ENCODE measurements around the gene BANF1. TPM values are rescaled to one million over a fixed set of nuclear protein-coding genes. Genes with fewer than 3 reads are reported as not detected.

The BANF1 gene
- total RNA-seq, 1 donor from 2014 or later, result 20.4 TPM

DNA sequence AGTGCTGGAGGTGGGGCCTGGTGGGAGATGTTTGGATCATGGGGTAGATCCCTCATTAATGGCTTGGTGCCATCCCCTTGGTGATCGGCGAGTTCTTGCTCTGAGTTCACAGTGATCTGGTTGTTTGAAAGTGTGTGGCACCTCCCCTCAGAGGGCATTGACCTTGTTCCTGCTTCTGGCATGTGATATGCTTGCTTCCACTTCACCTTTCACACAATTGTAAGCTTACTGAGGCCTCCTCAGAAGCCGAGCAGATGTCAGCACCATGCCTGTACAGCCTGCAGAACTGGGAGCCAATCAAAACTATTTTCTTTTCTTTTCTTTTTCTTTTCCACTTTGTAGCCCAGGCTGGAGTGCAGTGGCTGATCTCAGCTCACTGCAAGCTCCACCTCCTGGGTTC is 35.0 kb downstream of the BANF1 start:
- DNase-seq (ENCODE audit: low read depth in 2 of 2), result no peak

DNA sequence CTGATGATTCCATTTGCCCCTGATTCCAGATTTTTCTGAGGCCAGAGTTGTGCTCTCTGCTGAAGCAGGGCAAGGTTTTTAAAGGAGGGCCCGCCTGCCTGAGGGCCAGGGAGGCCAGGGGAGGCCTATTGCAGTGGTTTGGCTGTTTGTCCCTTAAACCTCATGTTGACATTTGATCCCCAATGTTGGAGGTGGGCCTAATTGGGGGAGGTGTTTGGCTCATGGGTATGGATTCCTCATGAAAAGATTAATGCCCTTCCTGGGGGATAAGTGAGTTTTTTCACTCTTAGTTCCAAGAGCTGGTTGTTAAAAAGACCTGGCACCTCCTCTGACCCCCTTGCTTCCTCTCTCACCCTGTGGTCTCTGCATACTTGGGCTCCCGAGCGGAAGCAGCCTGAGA is 37.5 kb downstream of the BANF1 start:
- no peak for DNase-seq (ENCODE audit: low read depth in 2 of 2)

DNA sequence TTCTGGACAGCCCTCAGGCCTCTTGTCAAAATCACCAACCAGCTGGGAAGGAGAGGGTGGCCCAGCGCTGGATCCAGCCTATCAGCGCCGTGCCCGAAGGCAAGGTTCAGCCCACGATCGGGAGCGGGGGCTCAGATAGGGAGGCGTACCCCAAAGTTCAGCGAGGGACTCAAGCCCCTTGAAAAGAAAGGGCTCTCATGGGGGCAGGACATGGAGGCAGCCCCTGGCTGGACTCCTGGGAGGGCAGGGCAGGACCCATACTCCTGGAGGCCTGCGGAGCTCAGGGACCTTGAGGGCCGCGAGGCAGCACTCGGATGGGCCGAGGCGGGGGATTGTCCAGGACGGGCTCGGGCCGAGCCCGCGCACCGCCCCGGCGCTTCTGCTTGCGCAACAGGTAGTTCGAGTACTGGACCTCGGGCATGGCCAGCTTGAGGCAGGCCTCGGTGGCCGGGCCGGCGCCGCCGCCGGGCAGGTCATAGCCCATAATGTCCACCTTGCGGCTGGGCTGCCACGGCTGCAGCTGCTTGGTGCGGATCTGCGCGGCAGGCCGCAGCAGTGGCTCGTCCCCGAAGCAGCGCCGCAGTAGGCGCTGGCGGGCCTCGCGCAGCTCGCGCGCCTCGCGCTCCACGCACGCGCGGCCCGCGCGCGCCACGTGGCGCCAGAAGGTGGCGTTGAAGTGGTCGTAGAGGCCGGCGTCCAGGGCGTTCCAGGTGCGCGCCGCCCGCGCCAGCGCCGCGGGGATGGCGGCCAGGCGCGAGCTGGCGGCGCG is 40.1 kb downstream of the BANF1 start:
- DNase-seq (ENCODE audit: low read depth in 2 of 2), result no peak

DNA sequence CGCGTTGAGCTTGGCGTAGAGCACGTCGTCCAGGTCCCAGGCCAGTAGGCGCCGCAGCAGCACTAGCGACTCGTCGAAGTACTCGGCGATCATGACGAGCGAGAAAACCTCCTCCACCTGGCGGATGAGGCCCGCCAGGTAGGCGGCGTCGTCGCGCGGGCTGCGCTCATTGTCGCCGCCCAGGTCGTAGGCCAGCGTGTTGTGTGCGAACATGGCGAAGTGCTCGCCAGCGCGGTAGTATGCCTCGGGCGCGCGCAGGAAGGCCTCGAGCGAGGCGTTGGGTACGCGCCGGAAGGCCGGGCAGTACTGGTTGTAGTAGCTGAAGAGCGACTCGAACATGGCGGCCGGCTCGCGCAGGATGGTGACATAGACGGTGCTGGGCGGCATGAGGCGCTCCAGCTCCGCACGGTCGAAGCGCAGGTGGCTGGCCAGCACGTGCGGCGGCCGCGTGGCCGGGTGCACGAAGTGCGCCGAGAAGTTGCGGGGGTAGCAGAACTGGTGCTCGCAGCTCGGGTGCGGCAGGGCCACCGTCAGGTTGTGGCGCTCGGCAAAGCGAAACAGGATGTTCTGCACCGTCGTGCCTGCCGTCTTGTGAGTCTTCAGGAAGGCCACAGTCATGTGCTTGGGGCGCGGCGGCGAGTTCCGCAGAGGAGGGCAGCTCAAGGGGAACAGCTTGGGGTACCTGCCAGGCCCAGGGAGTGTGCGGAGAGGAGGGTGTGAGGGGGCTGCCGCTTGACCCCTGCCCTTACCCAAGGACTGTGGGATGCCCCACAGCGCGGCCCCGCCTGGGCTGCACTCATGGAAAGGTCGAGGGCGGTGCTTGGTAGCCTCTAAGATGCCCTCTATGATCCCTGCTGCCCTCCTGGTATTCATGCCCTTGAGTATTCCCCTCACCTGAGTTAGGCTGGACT is 40.9 kb downstream of the BANF1 start:
- no peak for DNase-seq (ENCODE audit: low read depth in 2 of 2)

DNA sequence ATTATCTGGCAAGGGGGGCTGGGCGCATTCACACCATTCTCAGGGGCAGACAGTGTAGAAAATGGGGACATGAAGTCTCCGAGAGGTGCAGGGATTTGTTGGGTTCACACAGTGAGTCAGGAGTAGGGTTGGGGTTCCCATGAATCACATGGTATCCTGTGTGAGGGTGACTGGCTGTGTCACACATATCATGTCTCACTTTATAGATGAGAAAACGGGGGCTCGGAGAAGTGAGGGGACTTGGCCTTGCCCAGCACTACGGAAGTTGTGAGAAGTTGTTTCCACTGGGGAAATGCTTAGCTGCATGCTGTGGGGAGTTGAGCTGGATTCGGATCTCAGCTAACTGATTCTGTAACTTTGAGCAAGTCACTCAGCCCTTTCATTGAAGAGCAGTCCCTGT is 42.5 kb downstream of the BANF1 start:
- DNase-seq (ENCODE audit: low read depth in 2 of 2), result no peak

DNA sequence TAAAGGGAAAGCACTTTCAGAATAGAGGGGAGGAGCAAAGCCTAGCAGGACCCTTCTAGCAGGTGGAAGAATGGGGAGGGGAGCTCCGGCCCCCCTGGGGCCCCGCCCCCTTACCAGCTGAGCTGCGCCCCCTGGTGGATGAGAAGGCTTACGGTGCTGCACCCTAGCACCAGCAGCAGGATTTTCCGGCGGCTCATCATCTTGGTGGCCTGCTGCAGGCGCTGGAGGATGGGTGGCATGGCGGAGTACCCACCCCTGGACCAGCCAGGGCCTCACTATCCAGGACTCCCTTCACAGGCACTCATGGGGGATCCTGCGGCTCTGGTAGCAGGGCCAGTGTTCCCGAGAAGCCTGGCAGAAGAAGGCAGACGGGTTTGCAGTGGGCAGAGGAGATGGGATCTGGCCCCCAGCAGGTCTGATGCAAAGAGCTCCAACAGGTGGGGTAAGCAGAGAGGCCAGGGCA is 42.9 kb downstream of the BANF1 start:
- DNase-seq (ENCODE audit: low read depth in 2 of 2), result peak; percentile 48 to 82

DNA sequence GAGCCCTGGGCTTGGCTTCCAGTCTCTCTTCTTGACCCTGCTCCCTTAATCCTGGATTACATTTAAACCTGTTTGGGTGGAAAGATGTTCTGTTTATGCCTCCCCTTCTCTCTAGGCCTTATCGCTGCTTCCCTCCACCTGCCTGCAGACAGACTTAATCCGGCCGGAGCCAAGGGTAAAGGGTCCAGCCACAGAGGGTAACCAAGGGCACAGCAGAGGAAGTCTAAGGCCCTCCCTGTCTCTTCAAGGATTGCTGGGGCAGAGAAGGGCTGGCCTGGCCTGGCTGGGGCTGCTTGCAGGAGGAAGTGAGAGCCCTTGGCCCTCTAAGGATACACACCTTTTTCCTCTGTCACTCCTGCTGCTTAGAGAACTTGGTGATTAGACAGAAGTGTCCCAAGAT is 44.6 kb downstream of the BANF1 start:
- DNase-seq (ENCODE audit: low read depth in 2 of 2), result no peak

DNA sequence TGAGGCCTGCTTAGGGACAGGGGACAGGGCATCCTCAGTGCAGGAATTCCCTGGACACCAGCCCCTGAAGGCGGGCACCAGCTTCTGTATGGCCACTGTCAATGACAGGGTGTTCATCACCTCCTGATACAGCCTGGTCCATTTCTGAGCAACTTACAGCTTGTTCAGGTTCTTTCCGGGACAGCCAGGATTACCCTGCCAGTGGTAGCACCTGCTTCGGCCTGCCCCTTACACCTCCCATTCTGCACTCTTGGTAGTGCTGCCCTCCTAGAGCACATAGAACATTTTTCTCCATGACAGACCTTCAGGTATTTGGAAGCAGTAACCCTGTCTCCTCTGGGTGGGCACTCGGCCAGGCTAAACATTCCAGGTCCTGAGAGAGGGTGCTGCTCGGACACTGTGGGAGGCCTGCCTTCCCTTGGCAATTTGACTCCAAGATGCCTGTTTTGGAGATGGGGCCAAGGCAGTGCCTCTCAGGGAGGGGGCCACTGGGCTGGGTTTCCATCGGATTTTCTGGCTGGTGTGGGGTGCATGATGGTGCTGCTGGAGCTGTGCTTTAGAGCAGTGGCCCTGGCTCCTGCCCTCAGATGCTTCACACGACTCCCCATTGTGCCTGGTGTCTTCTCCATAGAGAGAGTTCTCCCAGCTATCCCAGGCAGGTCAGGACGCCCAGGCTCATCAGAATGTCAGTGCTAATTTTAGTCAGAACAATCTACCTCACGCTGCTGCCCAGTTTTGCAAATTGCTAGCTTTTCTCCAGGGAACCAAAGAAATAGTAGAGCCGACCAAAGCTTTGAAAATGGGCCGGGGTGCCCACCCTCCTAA is 45.5 kb downstream of the BANF1 start:
- DNase-seq (ENCODE audit: low read depth in 2 of 2), result no peak

DNA sequence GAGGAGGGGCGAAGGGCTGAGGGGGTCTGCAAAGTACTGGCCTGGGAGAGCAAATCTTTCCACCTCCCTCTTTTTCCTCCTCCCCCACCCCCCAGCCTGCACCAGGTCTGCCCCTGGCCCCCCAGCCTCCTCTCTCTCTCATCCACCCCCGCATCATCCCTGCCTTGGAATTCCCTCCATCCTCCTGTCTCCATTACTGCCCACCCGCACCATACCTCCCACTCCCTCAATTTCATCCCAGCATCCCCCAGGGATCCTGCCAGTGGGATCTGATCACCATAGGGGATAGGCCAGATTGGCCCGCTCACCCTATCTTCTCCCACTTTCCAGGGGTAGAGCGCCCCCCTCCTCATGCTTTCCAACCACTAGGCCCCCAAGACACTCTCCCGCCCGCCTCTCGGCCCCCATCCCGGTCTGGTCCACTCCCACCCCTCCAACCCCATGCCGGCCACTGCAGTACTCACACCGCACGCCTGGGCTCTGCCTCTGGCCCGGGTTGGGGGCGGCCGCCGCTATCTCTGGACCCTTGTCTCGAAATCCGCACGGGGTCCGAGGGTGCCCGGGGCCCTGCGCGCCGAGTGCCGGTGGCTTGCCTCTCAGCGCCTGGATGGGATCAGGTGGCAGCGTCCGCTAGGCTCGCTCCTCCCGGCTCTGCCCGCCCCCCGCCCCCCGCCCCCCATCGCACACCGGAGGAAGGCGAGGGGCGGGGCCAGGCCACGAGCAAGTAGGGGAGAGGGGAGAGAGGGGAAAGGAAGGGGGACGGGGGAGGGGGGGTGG is 46.4 kb downstream of the BANF1 start, which contains the start of gene GAL3ST3:
GAL3ST3 (minus strand) TSS at position 615 of the 777 bp plus-strand sequence. CDS start 3,746 bp downstream, outside the sequence.
- no peak for DNase-seq (ENCODE audit: low read depth in 2 of 2)

DNA sequence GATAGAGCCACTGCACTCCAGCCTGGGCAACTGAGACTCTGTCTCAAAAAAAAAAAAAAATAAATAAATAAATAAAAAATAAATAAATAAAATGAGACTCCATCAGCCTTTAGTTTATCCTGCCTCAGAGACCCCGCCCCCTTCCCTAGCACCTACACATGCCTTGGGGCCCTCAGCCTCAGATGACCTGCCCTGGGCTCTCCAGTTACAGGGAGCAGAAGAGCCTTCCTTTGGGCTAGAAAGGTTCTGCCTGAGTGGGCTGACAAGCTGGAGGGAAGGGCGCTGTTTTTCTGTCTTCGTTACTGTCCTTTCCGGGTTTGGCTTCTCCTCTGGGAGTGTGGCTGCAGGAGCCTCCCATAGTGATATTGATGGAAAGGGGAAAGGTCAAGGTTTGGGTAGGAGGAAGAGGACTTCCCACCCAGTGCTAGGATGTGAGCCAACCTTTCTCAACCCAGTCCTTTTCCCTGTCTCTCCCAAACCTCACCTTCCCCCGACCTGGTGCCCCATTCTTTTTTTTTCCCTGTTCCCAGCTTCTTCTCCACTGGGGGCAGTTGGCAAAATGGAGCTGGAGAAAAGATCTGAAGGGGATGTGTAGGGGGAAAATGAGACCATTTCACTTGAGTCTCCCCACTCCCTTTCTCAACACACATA is 48.4 kb downstream of the BANF1 start:
- DNase-seq (ENCODE audit: low read depth in 2 of 2), result no peak

DNA sequence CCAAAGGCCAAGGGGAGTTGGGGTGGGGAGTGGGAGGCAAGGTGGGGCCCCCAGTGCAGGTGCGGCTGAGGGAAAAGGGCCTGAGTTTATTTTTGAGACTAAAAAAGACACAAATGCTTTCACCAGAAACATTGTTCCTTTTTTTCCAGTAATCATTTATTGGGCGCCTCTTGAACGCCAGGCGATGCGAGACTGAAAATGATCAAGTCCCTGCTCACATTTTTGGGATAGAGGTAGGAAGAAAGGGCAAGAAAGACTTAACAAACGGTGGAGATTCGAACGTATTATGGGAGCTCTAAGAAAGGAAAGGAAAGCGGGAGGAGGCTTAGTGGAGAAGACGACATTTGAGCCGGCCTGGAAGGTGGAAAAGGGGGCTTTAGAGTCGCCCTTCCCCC is 49.1 kb downstream of the BANF1 start:
- DNase-seq (ENCODE audit: low read depth in 2 of 2), result no peak

DNA sequence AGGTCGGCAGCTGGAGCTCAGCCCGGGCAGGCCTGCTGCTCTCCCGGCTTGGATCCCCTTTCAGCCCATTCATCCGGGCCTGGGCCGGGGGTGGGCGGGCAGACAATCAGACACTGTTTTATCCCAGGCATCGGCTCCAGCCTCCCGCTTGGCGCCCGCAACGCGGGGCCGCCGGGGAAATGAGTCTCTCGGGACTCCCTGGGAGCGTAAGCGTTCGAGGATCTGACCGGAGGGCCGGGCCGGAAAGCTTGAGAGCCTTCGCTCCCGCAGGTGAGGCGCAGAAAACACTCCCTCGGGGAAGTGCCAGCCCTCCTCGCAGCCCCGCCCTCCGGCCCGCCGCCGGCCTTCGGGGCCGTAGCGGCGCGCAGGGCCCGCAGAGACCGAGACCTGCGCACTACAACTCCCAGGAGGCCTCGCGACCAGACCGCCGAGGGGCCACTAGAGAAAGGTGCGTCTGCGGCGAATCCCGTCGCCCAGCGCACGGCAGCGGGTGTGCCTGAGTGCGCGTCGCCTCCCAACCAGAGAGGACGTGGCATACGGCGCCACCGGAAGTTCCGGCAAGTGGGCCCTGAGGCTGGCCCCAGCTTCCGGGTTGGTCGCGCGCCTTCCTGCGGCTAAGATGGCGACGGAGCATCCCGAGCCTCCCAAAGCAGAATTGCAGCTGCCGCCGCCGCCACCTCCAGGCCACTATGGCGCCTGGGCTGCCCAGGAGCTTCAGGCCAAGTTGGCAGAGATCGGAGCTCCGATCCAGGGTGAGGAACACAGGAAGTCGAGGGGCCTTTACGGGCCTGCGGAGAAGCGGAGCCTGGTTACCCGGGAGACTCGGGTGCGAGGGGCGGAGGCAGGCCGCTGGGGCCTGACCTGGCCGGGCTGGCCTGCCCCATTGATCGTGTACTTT is 49.7 kb downstream of the BANF1 start, which contains the start of gene SF3B2:
SF3B2 (plus strand) TSS at position 599 of the 898 bp plus-strand sequence; CDS start at position 620, 21 bp downstream.
- DNase-seq (ENCODE audit: low read depth in 2 of 2), result peak; percentile 95 to 99

DNA sequence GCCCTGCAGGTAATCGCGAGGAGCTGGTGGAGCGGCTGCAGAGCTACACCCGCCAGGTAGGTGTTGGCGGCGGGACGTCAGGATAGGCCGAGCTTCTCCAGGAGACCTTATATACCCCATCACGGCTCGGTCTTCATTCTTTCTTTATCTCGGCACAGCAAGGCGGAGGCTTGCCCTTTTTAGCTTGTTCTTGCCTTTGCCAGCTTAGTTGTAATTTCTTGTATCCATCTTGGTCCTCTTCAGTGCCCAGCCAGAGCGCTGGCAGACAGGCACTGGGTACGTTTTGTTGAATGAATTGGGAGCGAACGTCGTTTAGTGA is 50.3 kb downstream of the BANF1 start:
- no peak for DNase-seq (ENCODE audit: low read depth in 2 of 2)

Other genes with a start within 250 kb of the BANF1 start
- 6.2 and 11.9 TPM in 2 replicates for gene AP5B1, start 221.5 kb upstream of the BANF1 start, total RNA-seq
- gene OVOL1, start 215.4 kb upstream of the BANF1 start, total RNA-seq, result not detected in 2 replicates
- gene SNX32, start 168.5 kb upstream of the BANF1 start, total RNA-seq, result 0.13 and 0.51 TPM in 2 replicates
- 976 and 1,057 TPM in 2 replicates for gene CFL1, start 144.3 kb upstream of the BANF1 start, total RNA-seq
- gene MUS81, start 142.1 kb upstream of the BANF1 start, total RNA-seq, result 32.6 and 37.8 TPM in 2 replicates
- gene EFEMP2, start 129.7 kb upstream of the BANF1 start, total RNA-seq, result 11.2 and 44.4 TPM in 2 replicates
- gene CTSW, start 122.7 kb upstream of the BANF1 start, total RNA-seq, result 0.13 TPM in 2 replicates
- 157 and 195 TPM in 2 replicates for gene FIBP, start 114.0 kb upstream of the BANF1 start, total RNA-seq
- 40.7 and 49.3 TPM in 2 replicates for gene CCDC85B, start 111.8 kb upstream of the BANF1 start, total RNA-seq
- 2.1 and 3.8 TPM in 2 replicates for gene FOSL1, start 102.1 kb upstream of the BANF1 start, total RNA-seq
- 12.3 and 19.8 TPM in 2 replicates for gene C11orf68, start 83.4 kb upstream of the BANF1 start, total RNA-seq
- gene DRAP1, start 83.1 kb upstream of the BANF1 start, total RNA-seq, result 67.3 and 84.5 TPM in 2 replicates
- not detected in 2 replicates for gene TSGA10IP, start 57.0 kb upstream of the BANF1 start, total RNA-seq
- gene SART1, start 40.8 kb upstream of the BANF1 start, total RNA-seq, result 23.9 and 27.8 TPM in 2 replicates
- gene EIF1AD, start 346 bp upstream of the BANF1 start, total RNA-seq, result 21.7 and 29.7 TPM in 2 replicates
- gene CST6, start 9.5 kb downstream of the BANF1 start, total RNA-seq, result 0.38 and 0.64 TPM in 2 replicates
- gene CATSPER1, start 24.0 kb downstream of the BANF1 start, total RNA-seq, result 0.13 TPM in 1 of 2 replicates, not detected in the other
- gene GAL3ST3, start 46.7 kb downstream of the BANF1 start, total RNA-seq, result 0.26 and 0.38 TPM in 2 replicates
- gene SF3B2, start 49.9 kb downstream of the BANF1 start, total RNA-seq, result 70.3 and 72.7 TPM in 2 replicates
- 16.4 and 30.7 TPM in 2 replicates for gene PACS1, start 67.8 kb downstream of the BANF1 start, total RNA-seq

Data from dermis microvascular lymphatic vessel endothelial cell (primary cell).